Activated naive CD4-positive, alpha-beta T cell treated with anti-CD3 and anti-CD28 coated beads for 36 hours (primary cell): ENCODE measurements around the gene EML6. TPM values are rescaled to one million over a fixed set of nuclear protein-coding genes. Genes with fewer than 3 reads are reported as not detected.
A peak's percentile ranks its signal among the peaks of the same experiment; 100 is the strongest.

Experiments
- CTCF ChIA-PET: fragments of 350-600 bp; sonication (Branson Sonifier 250); formaldehyde crosslinking; loops from one replicate; lab custom pipeline; 2021; ENCODE audit warnings: antibody characterized with exemption; lab: Charles Lee
- DNase-seq: peaks from one replicate; pipeline ENCODE4 v3.0.0-alpha.2; 2020
- H3K27ac Mint-ChIP-seq: one replicate; pipeline ENCODE4 v1.8.0; 2021; ENCODE audit warnings: mild to moderate bottlenecking, mixed read lengths
- H3K27me3 Mint-ChIP-seq: one replicate; pipeline ENCODE4 v1.8.0; 2021; ENCODE audit warnings: low read depth, mixed read lengths
- H3K36me3 Mint-ChIP-seq: one replicate; pipeline ENCODE4 v1.8.0; 2021; ENCODE audit warnings: low read depth, mixed read lengths
- H3K4me1 Mint-ChIP-seq: one replicate; pipeline ENCODE4 v1.8.0; 2021; ENCODE audit warnings: low read depth, mixed read lengths
- H3K4me3 Mint-ChIP-seq: one replicate; pipeline ENCODE4 v1.8.0; 2021; ENCODE audit warnings: mild to moderate bottlenecking, moderate library complexity, mixed read lengths
- H3K9me3 Mint-ChIP-seq: one replicate; pipeline ENCODE4 v1.8.0; 2021; ENCODE audit warnings: mixed read lengths
- intact Hi-C: fragments of 100-400 bp; cut with micrococcal nuclease; formaldehyde crosslinking; loops from one replicate; pipeline ENCODE4 v1.15.1; 2023
- total RNA-seq, 2 experiments: library from RNA; stranded (reverse); gene quantifications; one replicate each; pipeline ENCODE4 v1.2.3, GENCODE V29; 2021

The EML6 gene
- total RNA-seq, 2 experiments from 2014 or later: 0.38 to 0.49 TPM

- CTCF ChIA-PET: no interaction called here
- intact Hi-C loops: no loop called here
- H3K9me3 Mint-ChIP-seq: no peaks in the 10 kb centered on the region
- H3K27me3 Mint-ChIP-seq: peaks cover 3% of the 10 kb centered on the region
- H3K36me3 Mint-ChIP-seq: no peaks in the 10 kb centered on the region
- DNase-seq: no peak
- no peak overlapping the region for H3K27ac Mint-ChIP-seq
- no peaks in the 10 kb centered on the region for H3K4me1 Mint-ChIP-seq
- no peak overlapping the region for H3K4me3 Mint-ChIP-seq
Measured at GRCh38 chr2:54878182-54878581, 154.7 kb downstream of the EML6 start.

- DNase-seq: no peak
- H3K27me3 Mint-ChIP-seq: peaks cover 3% of the 10 kb centered on the region
- no peaks in the 10 kb centered on the region for H3K9me3 Mint-ChIP-seq
- H3K4me1 Mint-ChIP-seq: no peaks in the 10 kb centered on the region
- H3K36me3 Mint-ChIP-seq: no peaks in the 10 kb centered on the region
- intact Hi-C loops: no loop called here
- no peak overlapping the region for H3K27ac Mint-ChIP-seq
- H3K4me3 Mint-ChIP-seq: no peak overlapping the region
- CTCF ChIA-PET: no interaction called here
Measured at GRCh38 chr2:54879032-54879431, 155.6 kb downstream of the EML6 start.

GRCh38 chr2:54879598-54880332, 156.3 kb downstream of the EML6 start:
- intact Hi-C loops: no loop called here
- H3K36me3 Mint-ChIP-seq: no peaks in the 10 kb centered on the region
- H3K27me3 Mint-ChIP-seq: peaks cover 3% of the 10 kb centered on the region
- H3K4me1 Mint-ChIP-seq: no peaks in the 10 kb centered on the region
- H3K27ac Mint-ChIP-seq: no peak overlapping the region
- CTCF ChIA-PET: interaction anchor here (1.0 kb wide), 1 partner anchor 55 kb away, joined by 3 read pairs; no protein-coding TSS in a partner anchor
- no peaks in the 10 kb centered on the region for H3K9me3 Mint-ChIP-seq
- H3K4me3 Mint-ChIP-seq: no peak overlapping the region
- no peak for DNase-seq

GRCh38 chr2:54880428-54880827, 157.0 kb downstream of the EML6 start:
- H3K9me3 Mint-ChIP-seq: no peaks in the 10 kb centered on the region
- no peak overlapping the region for H3K4me3 Mint-ChIP-seq
- no peak for DNase-seq
- CTCF ChIA-PET: interaction anchor here (1.0 kb wide), 1 partner anchor 54 kb away, joined by 3 read pairs; no protein-coding TSS in a partner anchor
- intact Hi-C loops: no loop called here
- peaks cover 3% of the 10 kb centered on the region for H3K27me3 Mint-ChIP-seq
- no peaks in the 10 kb centered on the region for H3K36me3 Mint-ChIP-seq
- no peaks in the 10 kb centered on the region for H3K4me1 Mint-ChIP-seq
- no peak overlapping the region for H3K27ac Mint-ChIP-seq

- Mint-ChIP-seq H3K36me3 (no peaks in the 10 kb centered on the region), H3K4me1 (no peaks in the 10 kb centered on the region), H3K27me3 (peaks cover 3% of the 10 kb centered on the region), H3K4me3 (no peak overlapping the region), H3K27ac (no peak overlapping the region), H3K9me3 (no peaks in the 10 kb centered on the region)
- intact Hi-C loops: no loop called here
- CTCF ChIA-PET: interaction anchor here (1.1 kb wide), 1 partner anchor 294 kb away, joined by 3 read pairs; no protein-coding TSS in a partner anchor
- no peak for DNase-seq
Measured at GRCh38 chr2:54881759-54882158, 158.3 kb downstream of the EML6 start.

GRCh38 chr2:54885891-54886290, 162.4 kb downstream of the EML6 start:
- H3K27me3 Mint-ChIP-seq: peaks cover 3% of the 10 kb centered on the region
- intact Hi-C loops: no loop called here
- H3K9me3 Mint-ChIP-seq: no peaks in the 10 kb centered on the region

GRCh38 chr2:54887850-54888545, 164.5 kb downstream of the EML6 start:
- Mint-ChIP-seq H3K4me1 (no peaks in the 10 kb centered on the region), H3K36me3 (no peaks in the 10 kb centered on the region), H3K27me3 (no peaks in the 10 kb centered on the region), H3K27ac (no peak overlapping the region), H3K9me3 (no peaks in the 10 kb centered on the region), H3K4me3 (no peak overlapping the region)
- intact Hi-C loops: no loop called here
- DNase-seq: no peak
- CTCF ChIA-PET: no interaction called here

More at GRCh38 chr2:54885891-54886290, 162.4 kb downstream of the EML6 start:
- no peaks in the 10 kb centered on the region for H3K36me3 Mint-ChIP-seq
- no peak for DNase-seq
- H3K4me3 Mint-ChIP-seq: no peak overlapping the region
- no peak overlapping the region for H3K27ac Mint-ChIP-seq
- H3K4me1 Mint-ChIP-seq: no peaks in the 10 kb centered on the region
- CTCF ChIA-PET: no interaction called here

GRCh38 chr2:54889053-54889452, 165.6 kb downstream of the EML6 start:
- no peaks in the 10 kb centered on the region for H3K4me1 Mint-ChIP-seq
- H3K27ac Mint-ChIP-seq: no peak overlapping the region
- no peaks in the 10 kb centered on the region for H3K36me3 Mint-ChIP-seq
- no peak for DNase-seq
- CTCF ChIA-PET: no interaction called here
- no peaks in the 10 kb centered on the region for H3K9me3 Mint-ChIP-seq
- intact Hi-C loops: no loop called here
- H3K4me3 Mint-ChIP-seq: no peak overlapping the region
- no peaks in the 10 kb centered on the region for H3K27me3 Mint-ChIP-seq

- no peaks in the 10 kb centered on the region for H3K9me3 Mint-ChIP-seq
- no peak for DNase-seq
- intact Hi-C loops: no loop called here
- H3K27ac Mint-ChIP-seq: no peak overlapping the region
- CTCF ChIA-PET: no interaction called here
- no peaks in the 10 kb centered on the region for H3K36me3 Mint-ChIP-seq
- H3K4me3 Mint-ChIP-seq: no peak overlapping the region
- no peaks in the 10 kb centered on the region for H3K4me1 Mint-ChIP-seq
- H3K27me3 Mint-ChIP-seq: no peaks in the 10 kb centered on the region
Measured at GRCh38 chr2:54891909-54892308, 168.4 kb downstream of the EML6 start.

- no peak overlapping the region for H3K27ac Mint-ChIP-seq
- DNase-seq: no peak
- CTCF ChIA-PET: interaction anchor here (0.7 to 0.9 kb wide), 2 partner anchors 276 to 295 kb away, joined by 3 read pairs; no protein-coding TSS in a partner anchor
- H3K4me3 Mint-ChIP-seq: no peak overlapping the region
- H3K9me3 Mint-ChIP-seq: no peaks in the 10 kb centered on the region
- intact Hi-C loops: no loop called here
- H3K36me3 Mint-ChIP-seq: no peaks in the 10 kb centered on the region
- H3K27me3 Mint-ChIP-seq: no peaks in the 10 kb centered on the region
- H3K4me1 Mint-ChIP-seq: peaks cover 16% of the 10 kb centered on the region
Measured at GRCh38 chr2:54894467-54894866, 171.0 kb downstream of the EML6 start.

GRCh38 chr2:54895730-54896129, 172.3 kb downstream of the EML6 start:
- H3K9me3 Mint-ChIP-seq: no peaks in the 10 kb centered on the region
- no peak for DNase-seq
- no peaks in the 10 kb centered on the region for H3K36me3 Mint-ChIP-seq
- no peak overlapping the region for H3K27ac Mint-ChIP-seq
- peaks cover 16% of the 10 kb centered on the region for H3K4me1 Mint-ChIP-seq
- no peaks in the 10 kb centered on the region for H3K27me3 Mint-ChIP-seq
- CTCF ChIA-PET: interaction anchor here (1.2 kb wide), 1 partner anchor 275 kb away, joined by 3 read pairs; no protein-coding TSS in a partner anchor
- intact Hi-C loops: loop anchor here (2.0 to 5.0 kb wide), 3 partner anchors 57 to 537 kb away; no protein-coding TSS in a partner anchor
- H3K4me3 Mint-ChIP-seq: no peak overlapping the region

- Mint-ChIP-seq H3K36me3 (no peaks in the 10 kb centered on the region), H3K27ac (peak overlapping the region; percentile 22), H3K4me1 (peaks cover 16% of the 10 kb centered on the region), H3K9me3 (no peaks in the 10 kb centered on the region), H3K27me3 (no peaks in the 10 kb centered on the region), H3K4me3 (peak overlapping the region; percentile 28)
- DNase-seq: peak; percentile 57
- CTCF ChIA-PET: interaction anchor here (0.8 to 2.6 kb wide), 3 partner anchors 202 to 374 kb away, joined by 3 to 23 read pairs (median 3); no protein-coding TSS in a partner anchor
- intact Hi-C loops: loop anchor here (2.0 to 5.0 kb wide), 4 partner anchors 59 to 535 kb away; no protein-coding TSS in a partner anchor
Measured at GRCh38 chr2:54897420-54898310, 174.2 kb downstream of the EML6 start.
